Ramos (cell line): ENCODE measurements around the gene RASL10B.

Experiments
- in situ Hi-C: fragments of 300-500 bp; cut with MboI; formaldehyde crosslinking; loops from one replicate; pipeline ENCODE4 v1.14.3; 2022; ENCODE audit warnings: low sequenced_read_pairs; ENCODE audit not compliant: unreplicated experiment

RASL10B gene

GRCh38 chr17:35788477-35789368 lies 57.3 kb downstream of the RASL10B start:
- in situ Hi-C loops, result no loop called here

DNA sequence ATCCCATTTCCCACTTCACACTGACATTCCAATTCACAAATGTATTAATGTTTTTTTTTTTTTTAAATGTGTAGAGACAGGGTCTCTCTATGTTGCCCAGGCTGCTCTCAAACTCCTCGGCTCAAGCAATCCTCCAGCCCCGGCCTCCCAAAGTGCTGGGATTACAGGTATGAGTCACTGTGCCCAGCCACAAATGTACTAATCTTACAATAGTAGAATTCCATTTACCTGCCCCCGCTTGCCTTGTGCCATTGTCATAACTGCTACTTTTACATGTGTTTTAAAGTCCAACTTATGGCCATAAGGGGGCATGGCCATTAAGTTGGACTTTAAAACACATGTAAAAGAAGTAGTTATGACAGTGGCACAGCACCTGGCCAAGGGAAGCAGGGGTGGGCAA lies 59.4 kb downstream of the RASL10B start:
- in situ Hi-C loops, result no loop called here

- in situ Hi-C loops, result no loop called here
Measured at GRCh38 chr17:35791681-35792350, 60.4 kb downstream of the RASL10B start.
